GM06990 (cell line): Measurements from ENCODE around the gene GPR162.

Source experiments
- DNase-seq: peaks from one replicate; pipeline ENCODE4 v3.0.0-alpha.2; 2011; ENCODE audit not compliant: insufficient read length; ENCODE audit errors: extremely low read depth
- H3K27me3 ChIP-seq: replicated peaks from 2 replicates; pipeline ENCODE4 v1.6.0; 2011; ENCODE audit warnings: low read length; ENCODE audit not compliant: control insufficient read depth, insufficient read depth
- H3K36me3 ChIP-seq: 2 replicates; pipeline ENCODE4 v1.5.1; 2011; ENCODE audit warnings: low read length; ENCODE audit not compliant: control insufficient read depth, insufficient read depth
- H3K4me3 ChIP-seq: replicated peaks from 2 replicates; pipeline ENCODE4 v1.5.1; 2011; ENCODE audit warnings: low read depth, mild to moderate bottlenecking, control low read depth, low read length
- TF ChIP-seq, protein P1 (sequence below): IDR thresholded peaks from 2 replicates; pipeline ENCODE4 v1.5.1; 2011; ENCODE audit warnings: low read length, control low read depth, mild to moderate bottlenecking, inconsistent platforms; ENCODE audit not compliant: insufficient read depth, poor library complexity, severe bottlenecking

The GPR162 gene

DNA sequence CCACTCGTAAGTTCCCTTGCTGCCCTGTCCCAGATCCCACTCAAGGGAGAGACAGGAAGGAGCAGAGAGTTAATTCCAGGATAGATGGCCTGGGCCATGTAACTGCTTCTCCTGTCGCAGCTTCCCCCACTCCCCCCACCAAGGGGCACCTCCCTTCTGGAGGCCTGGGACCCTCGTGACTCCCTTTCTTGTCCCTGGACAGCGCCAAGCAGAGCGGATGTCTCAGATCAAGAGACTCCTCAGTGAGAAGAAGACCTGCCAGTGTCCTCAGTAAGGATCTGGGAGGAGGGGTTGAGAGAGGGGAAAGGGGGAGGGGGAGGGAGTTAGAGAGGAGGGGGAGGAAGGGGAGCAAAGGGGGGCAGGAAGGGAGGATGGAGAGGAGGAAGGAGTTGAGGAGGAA lies 3.0 kb upstream of the GPR162 start:
- Histone ChIP-seq H3K4me3 (no peak overlapping the region), H3K36me3 (no peaks in the 10 kb centered on the region), H3K27me3 (peaks cover 5% of the 10 kb centered on the region)
- no peak for DNase-seq
- TF ChIP-seq, protein P1, sequence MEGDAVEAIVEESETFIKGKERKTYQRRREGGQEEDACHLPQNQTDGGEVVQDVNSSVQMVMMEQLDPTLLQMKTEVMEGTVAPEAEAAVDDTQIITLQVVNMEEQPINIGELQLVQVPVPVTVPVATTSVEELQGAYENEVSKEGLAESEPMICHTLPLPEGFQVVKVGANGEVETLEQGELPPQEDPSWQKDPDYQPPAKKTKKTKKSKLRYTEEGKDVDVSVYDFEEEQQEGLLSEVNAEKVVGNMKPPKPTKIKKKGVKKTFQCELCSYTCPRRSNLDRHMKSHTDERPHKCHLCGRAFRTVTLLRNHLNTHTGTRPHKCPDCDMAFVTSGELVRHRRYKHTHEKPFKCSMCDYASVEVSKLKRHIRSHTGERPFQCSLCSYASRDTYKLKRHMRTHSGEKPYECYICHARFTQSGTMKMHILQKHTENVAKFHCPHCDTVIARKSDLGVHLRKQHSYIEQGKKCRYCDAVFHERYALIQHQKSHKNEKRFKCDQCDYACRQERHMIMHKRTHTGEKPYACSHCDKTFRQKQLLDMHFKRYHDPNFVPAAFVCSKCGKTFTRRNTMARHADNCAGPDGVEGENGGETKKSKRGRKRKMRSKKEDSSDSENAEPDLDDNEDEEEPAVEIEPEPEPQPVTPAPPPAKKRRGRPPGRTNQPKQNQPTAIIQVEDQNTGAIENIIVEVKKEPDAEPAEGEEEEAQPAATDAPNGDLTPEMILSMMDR: no peak

DNA sequence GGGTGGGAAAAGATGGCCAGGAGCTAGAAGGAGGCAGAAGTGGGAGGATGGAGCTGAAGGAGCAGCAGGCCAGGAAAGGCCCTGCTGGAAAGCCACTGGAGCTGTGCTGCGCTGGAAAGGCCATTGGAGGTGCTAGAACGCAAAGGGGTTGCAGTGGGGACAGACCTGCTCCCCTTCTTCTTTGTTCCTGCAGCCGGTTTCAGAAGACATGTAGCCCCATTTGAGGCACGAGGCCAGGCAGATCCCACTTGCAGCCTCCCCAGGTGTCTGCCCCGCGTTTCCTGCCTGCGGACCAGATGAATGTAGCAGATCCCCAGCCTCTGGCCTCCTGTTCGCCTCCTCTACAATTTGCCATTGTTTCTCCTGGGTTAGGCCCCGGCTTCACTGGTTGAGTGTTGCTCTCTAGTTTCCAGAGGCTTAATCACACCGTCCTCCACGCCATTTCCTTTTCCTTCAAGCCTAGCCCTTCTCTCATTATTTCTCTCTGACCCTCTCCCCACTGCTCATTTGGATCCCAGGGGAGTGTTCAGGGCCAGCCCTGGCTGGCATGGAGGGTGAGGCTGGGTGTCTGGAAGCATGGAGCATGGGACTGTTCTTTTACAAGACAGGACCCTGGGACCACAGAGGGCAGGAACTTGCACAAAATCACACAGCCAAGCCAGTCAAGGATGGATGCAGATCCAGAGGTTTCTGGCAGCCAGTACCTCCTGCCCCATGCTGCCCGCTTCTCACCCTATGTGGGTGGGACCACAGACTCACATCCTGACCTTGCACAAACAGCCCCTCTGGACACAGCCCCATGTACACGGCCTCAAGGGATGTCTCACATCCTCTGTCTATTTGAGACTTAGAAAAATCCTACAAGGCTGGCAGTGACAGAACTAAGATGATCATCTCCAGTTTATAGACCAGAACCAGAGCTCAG lies 2.3 kb upstream of the GPR162 start:
- Histone ChIP-seq H3K4me3 (no peak overlapping the region), H3K27me3 (peaks cover 8% of the 10 kb centered on the region), H3K36me3 (no peaks in the 10 kb centered on the region)
- TF ChIP-seq, protein P1: no peak
- DNase-seq: no peak

DNA sequence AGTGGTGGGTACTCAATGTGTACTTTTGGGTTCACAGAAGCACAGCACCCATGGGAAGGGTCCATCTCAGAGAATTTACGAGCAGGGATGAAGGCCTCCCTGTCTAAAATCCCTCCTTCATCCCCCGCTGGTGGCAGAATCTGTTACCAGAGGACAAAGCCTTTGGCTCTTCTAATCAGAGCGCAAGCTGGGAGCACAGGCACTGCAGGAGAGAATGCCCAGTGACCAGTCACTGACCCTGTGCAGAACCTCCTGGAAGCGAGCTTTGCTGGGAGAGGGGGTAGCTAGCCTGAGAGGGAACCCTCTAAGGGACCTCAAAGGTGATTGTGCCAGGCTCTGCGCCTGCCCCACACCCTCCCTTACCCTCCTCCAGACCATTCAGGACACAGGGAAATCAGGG lies 1.5 kb upstream of the GPR162 start:
- H3K27me3 ChIP-seq: peaks cover 8% of the 10 kb centered on the region
- TF ChIP-seq, protein P1: no peak
- no peak overlapping the region for H3K4me3 ChIP-seq
- no peak for DNase-seq
- no peaks in the 10 kb centered on the region for H3K36me3 ChIP-seq

DNA sequence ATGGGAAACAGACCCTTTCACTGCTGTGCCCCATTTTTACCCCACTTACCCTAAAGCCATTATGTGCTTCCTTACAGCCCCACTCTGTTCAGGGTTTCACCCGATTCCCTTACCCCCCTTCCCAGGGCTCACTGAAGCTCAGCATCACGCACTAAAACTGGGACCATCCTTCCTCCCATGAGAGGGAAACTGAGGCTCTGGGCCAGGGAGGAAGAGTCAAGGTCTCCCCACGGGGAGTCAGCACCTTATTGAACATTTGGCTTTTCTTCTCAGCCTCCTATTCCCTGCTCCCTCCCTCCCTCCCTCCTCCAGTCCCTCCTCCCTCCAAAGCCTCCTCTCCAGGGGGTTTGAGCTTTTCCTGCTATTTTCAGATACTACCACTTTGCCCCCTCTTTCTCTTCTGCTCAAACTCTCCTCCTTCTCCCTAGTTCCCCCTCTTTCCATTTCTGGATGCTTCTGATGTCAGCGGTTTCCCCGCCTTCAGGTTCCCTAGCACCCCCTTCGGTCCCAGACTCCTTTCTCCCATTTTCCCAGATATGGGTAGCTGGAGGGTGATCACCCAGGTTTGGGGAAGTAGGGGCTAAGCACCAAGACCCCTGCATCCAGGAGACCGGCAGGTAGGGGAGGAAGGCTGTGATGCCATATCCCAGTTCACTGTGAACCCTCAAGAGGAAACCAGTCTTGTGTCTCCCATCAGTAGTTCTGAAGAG lies 960 bp downstream of the GPR162 start:
- TF ChIP-seq, protein P1: no peak
- Histone ChIP-seq H3K36me3 (no peaks in the 10 kb centered on the region), H3K27me3 (peaks cover 8% of the 10 kb centered on the region), H3K4me3 (no peak overlapping the region)
- no peak for DNase-seq

DNA sequence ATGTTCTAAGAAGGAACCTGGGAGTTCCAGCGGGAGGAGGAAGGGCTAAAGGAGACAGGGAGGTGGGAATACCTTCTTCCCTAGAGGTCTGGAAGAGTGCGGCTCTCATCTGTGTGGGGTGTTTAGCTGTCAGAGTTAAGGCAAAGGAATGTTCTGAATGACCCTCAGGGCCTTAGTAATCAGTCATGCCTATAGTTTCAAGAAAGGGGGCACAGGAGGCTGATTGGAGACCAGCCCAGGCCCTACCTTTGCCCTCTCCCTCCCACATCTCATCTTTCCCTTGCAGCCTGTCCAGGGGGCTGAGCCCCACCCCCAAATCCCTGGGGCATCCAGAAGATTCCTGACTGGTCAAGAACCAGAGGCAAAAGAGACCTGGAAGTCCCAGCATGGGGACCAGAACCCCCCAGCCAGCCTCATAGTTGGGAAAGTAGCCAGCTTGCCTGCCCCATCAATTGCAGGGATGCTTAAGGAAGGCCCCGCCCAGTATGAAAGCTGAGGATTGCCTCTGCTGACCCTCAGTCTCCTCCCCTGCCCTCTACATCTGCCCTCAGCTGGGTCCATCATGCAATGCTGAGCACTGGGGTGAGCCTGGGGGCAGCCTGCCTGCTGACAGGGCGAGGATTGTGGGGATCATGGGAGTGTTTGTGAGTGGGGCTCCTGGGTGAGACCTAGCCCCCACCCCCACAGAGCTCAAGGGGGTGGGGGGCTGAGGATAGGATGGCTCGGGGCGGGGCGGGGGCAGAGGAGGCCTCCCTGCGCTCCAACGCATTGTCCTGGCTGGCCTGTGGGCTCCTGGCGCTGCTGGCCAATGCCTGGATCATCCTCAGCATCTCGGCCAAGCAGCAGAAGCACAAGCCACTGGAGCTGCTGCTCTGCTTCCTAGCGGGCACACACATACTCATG lies 1.8 kb downstream of the GPR162 start:
- Histone ChIP-seq H3K27me3 (peaks cover 8% of the 10 kb centered on the region), H3K36me3 (no peaks in the 10 kb centered on the region), H3K4me3 (no peak overlapping the region)
- no peak for DNase-seq
- TF ChIP-seq, protein P1: no peak
